GM04503 (cell line): ENCODE results near the gene TMEM37.

Source experiments
- DNase-seq: peaks from one replicate; pipeline ENCODE4 v3.0.0-alpha.2; 2012; ENCODE audit warnings: low read depth

TMEM37 gene

DNA sequence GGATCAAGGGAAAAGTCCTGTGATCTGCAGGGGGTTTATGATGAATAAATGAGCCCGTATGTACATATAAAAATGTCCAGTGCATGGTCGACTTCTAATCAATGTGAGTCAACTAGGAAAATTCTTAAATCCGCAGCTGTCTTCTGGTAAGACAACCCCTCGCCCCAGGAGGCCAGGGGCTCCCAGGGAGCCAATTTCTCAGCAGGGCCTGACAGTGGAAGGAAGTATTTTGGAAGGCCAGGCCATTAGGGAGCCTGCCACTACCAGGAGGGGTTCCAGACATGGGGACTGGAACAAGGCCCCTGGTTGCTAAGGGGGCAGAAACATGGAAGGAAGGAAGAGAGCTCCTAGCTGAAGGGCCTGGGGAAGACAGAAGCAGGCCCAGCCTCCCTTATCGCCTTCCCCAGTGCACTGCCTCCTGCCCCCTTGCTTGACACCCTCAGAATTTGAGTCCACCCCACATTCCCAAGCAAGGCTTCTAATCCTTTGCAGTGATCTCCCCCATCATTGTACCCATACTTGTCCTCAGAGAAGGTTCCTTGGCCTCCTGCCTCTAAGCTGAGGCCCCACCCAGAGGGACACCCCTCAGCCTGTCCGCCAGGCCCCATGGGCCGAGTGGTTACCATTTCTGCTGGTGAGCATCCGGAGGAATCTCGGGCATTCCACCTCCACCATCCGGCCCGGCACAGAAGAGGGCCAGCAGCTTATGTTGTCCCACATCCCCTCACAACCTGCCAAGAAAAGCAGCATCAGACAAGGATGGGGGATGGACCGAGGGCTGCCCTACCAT is 46.7 kb downstream of the TMEM37 start:
- DNase-seq: no peak

DNA sequence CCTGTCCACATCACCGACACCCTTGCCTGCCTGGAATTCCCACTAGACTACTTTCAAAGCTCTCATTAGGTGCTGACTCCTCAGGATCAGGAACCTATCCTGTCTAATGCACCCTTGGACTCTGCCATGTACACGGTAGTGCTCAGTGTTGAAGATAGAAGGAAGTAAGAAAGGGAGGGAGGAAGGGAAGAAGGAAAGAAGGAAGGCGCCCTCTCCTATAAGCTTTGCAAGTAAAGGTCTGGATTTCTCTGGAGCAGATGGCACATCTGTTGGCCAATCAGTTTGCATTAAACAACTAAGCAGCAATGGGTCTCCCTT is 47.3 kb downstream of the TMEM37 start:
- DNase-seq: no peak

DNA sequence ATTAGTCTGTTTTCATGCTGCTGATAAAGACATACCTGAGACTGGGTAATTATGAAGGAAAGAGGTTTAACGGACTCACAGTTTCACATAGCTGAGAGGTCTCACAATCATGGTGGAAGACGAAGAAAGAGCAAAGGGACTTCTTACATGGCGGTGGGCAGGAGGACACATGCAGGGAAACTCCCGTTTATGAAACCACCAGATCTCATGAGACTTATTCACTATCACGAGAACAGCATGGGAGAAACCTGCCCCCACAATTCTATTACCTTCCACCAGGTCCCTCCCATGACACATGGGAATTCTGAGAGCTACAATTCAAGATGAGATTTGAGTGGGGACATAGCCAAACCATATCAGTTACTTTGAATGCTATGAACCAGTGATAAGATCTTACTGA is 48.5 kb downstream of the TMEM37 start:
- no peak for DNase-seq

DNA sequence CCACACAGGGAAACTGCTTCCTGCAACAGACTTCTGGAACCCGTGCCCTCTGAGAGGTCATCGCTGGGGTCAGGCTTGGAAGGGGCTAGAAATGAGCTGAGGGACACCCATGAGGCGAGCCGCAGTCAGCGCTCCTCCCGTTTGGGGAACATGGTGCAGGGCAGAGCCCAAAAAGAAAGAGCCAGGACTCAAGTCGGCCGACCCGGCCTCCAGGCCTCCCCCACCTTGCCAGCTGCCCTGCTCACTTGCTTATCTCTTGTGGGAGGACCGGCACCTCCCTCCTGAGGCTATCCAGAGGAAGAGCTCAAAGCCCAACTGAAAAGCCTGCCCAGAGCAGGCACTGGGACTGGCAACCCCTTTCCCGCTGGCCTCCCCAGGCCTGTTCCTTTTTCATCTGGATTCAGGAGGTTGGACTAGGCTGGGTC is 49.1 kb downstream of the TMEM37 start:
- no peak for DNase-seq

DNA sequence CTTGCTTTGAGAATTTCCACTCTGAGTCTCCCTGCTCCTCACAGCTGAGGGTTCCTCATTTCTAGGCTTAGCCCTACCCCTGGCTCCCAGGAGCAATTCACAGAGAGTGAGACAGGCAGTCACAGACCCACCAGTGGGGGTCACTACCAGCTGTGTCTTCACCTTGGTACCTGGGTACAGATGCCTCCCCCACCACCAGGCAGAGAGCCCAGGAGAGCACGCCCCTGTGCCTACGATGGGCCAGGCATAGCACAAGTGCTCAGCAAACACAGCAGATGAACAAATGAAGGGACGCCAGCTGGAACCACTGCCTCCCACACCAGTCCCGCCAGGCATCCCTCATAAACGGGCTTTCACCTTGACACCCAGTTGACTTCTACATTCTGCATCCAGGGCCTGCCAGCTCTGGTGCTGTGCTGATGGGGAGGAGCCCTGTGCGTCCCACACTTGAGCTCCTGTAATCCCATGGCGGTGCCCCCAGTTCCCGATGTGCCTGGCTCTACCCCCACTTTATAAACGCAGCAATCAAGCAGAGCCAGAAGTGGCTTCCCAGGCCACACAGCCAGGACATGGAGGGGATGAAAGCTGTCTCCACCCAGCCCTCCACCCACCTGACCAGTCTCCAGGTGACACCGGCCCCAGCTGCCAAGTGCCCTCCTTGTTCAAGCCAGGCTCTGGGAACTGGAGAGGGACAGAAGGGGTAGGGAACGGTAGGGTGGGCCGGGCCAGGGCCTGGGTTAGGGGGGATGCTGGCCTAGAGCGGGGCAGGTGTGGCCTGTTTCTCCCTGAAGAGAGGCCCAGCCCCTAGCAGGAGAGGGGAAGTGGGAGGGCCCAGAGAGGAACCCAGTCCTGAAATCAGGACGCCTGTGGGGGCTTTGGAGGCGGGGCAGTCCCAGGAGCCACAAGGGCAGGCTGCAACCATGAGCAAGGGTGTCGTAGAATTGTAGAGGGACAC is 50.1 kb downstream of the TMEM37 start:
- DNase-seq: no peak

DNA sequence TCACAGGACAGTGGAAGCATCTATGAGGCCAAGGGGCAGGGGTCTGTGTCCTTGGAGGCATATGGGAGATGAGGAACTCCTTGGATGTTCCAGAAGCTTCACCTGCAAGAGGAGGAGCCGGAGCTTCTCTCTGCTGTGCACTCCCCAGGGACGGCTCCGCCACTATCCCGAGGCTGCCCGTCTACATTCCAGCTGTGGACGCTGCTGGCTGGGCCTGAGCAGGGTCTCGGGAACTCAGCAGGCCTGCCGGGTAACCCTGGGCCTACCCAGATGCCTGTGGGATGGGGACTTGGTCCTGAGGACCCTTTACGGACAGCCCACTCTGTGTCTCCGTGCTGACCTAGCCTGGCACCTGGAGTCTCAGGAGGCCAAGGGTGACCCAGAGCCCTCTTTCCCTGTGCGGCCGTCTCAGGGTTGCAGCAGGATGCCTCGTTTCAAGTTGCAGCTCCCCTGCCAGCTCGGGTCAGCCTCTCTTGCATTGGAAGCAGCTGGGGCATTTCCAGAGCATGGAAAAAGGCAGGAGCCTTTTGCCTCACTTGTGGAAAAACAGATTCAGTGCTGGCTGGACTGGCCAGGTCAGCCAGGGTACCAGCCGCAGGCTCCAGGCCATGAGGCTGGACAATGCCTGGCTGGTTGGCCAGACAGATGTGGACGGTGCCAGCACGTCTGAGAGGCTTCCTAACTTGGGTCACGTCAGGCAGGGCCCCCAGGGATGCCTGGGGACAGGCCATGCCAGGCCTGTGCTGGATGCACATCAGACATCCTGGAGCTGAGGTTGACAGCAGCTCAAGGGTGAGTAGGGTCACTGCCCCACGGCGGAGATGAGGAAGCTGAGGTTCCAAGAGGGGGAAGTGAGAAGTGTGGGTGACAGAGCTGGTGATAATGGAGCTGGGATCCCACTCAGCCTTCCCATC is 51.1 kb downstream of the TMEM37 start:
- no peak for DNase-seq

DNA sequence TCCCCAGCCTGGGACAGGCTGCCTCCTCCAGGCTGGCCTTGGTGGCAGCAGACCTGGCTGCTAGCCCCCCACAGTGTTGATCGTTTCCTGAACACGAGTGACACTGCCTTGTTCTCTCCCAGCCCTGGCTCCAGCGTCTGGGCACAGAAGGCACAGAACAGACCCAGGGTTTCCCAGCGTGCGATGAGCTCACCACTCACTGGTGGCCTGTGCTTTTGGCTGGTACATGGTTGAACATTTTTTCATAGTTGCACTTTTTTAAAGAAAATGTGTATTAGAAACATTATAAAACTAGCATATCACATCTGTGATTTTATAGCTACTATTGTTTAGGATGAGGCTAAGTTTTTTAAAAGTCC is 51.7 kb downstream of the TMEM37 start:
- no peak for DNase-seq

DNA sequence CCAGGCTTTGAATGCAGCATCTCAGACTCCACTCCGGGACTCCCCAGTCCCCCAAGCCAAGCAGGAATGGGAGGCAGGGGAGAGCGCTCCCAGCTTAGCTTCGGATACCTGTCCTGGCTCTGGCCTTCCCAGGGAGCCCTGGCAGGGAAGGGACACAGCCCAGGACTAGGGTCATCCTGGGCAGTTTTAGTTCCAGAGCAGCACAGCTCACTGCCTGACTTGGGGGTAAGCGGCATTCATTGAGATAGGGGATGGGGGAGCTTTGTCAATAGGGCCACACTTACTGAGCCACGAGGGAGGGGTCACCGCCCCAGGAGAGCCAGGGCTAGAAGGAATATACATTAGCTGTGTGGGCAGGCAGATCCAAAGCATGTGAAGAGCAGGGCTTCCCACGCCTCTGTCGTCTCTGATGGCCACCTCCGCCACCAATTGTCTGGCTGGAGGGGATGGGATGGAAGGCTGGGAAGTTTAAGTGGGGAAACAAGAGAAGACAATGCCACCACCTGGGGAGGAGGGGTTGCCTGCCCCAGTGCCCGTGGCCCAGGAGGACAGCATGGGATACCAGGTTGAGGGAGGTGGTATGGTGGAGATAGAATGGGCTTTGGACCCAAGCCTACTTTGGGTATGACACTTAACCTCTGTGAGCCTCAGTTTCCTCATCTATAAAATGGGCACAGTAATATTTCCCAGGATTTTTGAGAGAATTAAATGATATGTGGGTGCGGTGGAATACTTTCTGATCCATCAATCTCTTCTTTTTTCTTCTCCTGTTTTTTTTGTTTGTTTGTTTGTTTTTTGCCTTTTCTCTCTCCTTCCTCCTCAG is 52.5 kb downstream of the TMEM37 start:
- no peak for DNase-seq

DNA sequence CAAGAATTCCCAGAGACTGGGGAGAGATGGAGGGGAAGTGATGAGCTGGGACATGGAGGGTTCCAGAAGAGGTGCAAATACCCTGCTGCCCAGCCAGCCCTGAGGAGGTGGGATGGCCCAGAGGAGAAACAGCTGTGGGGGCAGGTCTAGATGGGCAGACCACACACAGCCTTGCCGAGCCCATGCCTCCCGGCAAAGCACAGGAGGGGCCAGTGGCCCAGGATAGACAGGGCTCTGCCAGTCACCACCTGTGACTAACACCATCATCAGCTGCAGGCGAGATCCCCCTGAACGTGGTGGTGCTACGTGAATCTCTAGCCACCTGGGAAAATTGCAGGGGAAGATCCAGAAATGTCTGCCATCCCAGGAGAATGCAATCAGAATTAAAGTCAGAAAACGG is 53.2 kb downstream of the TMEM37 start:
- DNase-seq: no peak

DNA sequence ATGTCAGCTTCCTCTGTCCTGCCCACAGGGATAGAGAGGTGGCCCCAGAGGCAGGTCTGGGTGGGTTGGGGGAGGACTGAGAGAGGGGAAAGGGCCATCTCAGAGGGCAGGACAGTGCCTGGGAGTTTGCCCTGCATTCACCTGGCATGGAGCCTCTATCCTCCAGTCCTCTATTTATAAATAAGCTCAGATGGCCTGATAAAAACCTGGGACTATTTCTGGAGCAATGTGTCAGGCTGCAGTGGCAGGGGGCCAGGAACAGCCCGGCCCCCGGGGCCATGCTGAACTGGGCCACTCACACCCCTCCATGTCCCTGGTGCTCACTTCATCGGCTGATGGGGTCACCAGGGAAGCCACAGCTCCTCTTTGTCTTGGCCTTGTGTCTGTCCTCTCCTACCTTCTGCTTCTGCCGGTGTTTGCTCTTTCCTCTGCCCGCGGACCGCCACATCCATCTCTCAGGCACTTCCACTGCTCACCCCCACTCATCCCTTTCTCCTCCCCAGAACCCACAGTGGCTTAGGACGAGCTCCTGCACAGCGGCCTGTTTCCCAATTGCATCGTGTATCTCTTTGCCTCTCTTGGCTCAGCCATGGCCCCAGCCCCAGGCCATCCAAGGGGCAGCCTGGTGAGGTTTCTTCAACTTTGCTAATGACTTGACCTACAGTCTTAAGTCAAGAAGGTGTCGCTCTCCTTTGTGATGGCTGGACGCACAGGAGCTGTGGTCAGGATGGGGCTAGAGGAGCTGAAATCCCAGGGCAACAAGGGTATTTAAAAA is 53.9 kb downstream of the TMEM37 start:
- DNase-seq: no peak

DNA sequence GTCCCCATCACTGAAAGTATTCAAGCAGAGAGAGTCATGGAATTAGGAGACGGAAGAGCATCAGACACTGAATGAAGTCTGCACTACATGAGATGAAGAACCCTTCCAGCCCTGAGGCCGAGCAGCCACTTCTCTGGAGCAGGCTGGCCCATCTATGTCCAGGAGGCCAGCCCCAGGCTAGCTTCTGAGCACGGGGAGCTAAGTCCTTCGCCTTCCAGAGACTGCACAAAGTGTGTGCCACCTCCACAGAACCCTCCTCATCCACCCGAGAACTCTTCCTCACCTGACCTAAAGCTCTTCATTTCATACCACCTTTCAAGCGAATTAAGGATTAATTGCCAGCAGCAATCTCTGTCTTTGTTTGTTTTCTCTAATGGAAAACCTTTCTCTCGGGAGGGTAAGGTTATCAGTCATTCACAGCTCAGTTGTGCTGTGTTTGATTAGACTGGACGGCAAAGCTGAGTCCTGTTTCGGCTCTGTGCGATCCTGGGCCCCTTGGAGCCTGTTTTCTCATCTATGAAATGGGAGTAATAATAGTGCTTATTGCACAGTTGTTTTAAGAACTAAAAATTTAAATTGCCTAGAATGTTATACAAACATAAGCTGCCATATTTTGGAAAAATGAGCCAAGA is 54.7 kb downstream of the TMEM37 start:
- no peak for DNase-seq

DNA sequence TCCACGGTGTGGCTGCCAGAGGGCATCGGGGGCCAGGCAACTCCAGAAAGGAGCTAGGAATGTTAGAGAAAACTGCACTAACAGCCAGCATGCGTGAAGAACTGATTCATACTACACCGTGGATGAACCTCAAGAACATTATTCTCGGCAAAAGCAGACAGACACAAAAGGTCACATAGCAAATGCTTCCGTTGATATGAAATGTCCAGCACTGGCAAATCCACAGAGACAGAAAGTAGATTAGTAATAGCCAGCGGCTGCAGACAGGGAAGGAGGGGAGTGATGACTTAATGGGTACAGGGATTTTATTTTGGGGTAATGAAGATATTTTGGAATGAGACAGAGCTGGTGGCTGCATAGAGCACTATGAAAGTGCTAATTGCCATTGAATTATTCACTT is 55.2 kb downstream of the TMEM37 start:
- DNase-seq: no peak

DNA sequence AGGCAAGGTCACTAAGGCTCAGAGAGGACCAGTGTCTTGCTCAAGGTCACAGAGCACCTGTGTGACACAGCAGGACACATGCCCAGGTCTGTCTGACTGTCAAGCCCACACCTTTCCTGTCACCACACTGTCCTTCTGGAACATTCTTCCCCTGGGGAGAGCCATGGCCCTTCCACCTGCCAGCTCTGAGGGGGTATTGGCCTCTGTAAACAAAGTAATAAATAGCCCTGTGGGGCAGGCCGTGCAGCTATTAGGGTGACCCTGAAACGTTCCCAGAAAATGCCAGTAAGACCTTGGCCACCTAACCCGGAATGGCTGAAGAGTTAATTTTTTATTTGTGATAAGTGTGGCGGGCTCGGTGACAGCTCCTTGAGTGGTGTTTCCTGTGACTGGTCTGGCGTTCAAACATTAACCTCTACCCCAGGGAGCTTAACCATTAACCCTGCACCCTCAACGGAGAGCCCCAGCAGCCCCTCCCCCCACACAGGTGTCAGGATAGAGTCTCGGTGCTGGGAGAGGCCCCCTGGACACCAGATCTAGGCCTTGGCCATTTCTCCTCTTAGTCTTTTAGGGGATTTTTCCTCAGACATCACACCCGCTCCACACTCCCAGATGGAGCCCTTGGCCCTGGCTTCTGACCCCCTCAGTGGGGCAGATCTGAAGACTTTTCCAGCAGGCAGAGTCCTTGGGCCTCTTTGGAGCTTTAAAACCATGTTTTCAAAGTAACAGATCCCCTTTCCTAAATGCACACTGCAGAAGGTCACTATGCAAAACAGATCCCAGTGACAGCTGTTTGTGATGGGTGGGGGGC is 56.0 kb downstream of the TMEM37 start:
- DNase-seq: no peak
